Glutamatergic neuron (in vitro differentiated cells): ENCODE measurements around the gene NRCAM. TPM values are rescaled to one million over a fixed set of nuclear protein-coding genes. Genes with fewer than 3 reads are reported as not detected.

Experiments used
- DNase-seq: peaks from one replicate; pipeline ENCODE4 v3.0.0; 2022
- H3K27ac Mint-ChIP-seq: one replicate; pipeline ENCODE4 v1.8.0; 2020; ENCODE audit warnings: mild to moderate bottlenecking, mixed read lengths, inconsistent platforms; ENCODE audit not compliant: unreplicated experiment
- H3K27me3 Mint-ChIP-seq: one replicate; pipeline ENCODE4 v1.8.0; 2020; ENCODE audit warnings: mild to moderate bottlenecking, moderate library complexity, mixed read lengths, inconsistent platforms; ENCODE audit not compliant: unreplicated experiment
- H3K36me3 Mint-ChIP-seq: one replicate; pipeline ENCODE4 v1.8.0; 2020; ENCODE audit warnings: mild to moderate bottlenecking, mixed read lengths, inconsistent platforms; ENCODE audit not compliant: unreplicated experiment
- H3K4me1 Mint-ChIP-seq: one replicate; pipeline ENCODE4 v1.8.0; 2020; ENCODE audit warnings: mild to moderate bottlenecking, low read depth, mixed read lengths, inconsistent platforms; ENCODE audit not compliant: unreplicated experiment
- H3K4me3 Mint-ChIP-seq: one replicate; pipeline ENCODE4 v1.8.0; 2020; ENCODE audit warnings: mild to moderate bottlenecking, mixed read lengths, inconsistent platforms; ENCODE audit not compliant: unreplicated experiment
- H3K9me3 Mint-ChIP-seq: one replicate; pipeline ENCODE4 v1.8.0; 2020; ENCODE audit warnings: mild to moderate bottlenecking, moderate library complexity, mixed read lengths, inconsistent platforms; ENCODE audit not compliant: unreplicated experiment
- total RNA-seq: library from RNA; stranded (reverse); fragmentation: NEBNext Ultra II Directional; extraction: Animal tissue kit (Norgen Biotek cat#: 25700); gene quantifications from one replicate; pipeline ENCODE4 v1.2.1, GENCODE V29; 2021; ENCODE audit not compliant: unreplicated experiment
- TF ChIP-seq, protein P1 (sequence below): fragments of 200-600 bp; sonication (generic); IDR thresholded peaks from one replicate; pipeline ENCODE4 v1.5.0; 2021; ENCODE audit not compliant: partially characterized antibody, unreplicated experiment

The NRCAM gene
- total RNA-seq, 1 donor from 2014 or later: 120 TPM

DNA sequence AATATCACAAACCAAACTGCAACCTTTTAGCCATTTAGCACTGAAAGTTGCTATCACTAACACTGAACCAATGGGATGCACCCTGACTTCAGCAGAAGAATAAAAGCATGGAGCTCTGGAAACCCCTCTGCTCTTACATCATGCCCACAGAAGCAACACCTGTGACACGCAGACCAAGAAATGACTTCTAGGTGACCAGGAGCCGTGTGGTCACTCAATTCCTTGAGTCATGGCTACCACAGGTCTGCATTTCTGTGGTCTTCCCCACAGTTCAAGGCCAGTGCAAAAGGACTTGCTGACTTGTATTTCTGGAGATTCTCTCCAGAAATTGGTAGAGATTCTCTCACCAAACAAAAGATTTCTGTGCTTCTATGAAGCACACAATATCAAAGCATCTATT lies 38.3 kb downstream of the NRCAM start:
- Mint-ChIP-seq H3K27me3 (peaks cover 4% of the 10 kb centered on the region), H3K36me3 (no peaks in the 10 kb centered on the region), H3K4me3 (peak overlapping the region; percentile 66), H3K9me3 (peaks cover 4% of the 10 kb centered on the region), H3K27ac (peak overlapping the region; percentile 2), H3K4me1 (peaks cover 57% of the 10 kb centered on the region)
- TF ChIP-seq, protein P1, sequence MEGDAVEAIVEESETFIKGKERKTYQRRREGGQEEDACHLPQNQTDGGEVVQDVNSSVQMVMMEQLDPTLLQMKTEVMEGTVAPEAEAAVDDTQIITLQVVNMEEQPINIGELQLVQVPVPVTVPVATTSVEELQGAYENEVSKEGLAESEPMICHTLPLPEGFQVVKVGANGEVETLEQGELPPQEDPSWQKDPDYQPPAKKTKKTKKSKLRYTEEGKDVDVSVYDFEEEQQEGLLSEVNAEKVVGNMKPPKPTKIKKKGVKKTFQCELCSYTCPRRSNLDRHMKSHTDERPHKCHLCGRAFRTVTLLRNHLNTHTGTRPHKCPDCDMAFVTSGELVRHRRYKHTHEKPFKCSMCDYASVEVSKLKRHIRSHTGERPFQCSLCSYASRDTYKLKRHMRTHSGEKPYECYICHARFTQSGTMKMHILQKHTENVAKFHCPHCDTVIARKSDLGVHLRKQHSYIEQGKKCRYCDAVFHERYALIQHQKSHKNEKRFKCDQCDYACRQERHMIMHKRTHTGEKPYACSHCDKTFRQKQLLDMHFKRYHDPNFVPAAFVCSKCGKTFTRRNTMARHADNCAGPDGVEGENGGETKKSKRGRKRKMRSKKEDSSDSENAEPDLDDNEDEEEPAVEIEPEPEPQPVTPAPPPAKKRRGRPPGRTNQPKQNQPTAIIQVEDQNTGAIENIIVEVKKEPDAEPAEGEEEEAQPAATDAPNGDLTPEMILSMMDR: no peak
- DNase-seq: no peak

DNA sequence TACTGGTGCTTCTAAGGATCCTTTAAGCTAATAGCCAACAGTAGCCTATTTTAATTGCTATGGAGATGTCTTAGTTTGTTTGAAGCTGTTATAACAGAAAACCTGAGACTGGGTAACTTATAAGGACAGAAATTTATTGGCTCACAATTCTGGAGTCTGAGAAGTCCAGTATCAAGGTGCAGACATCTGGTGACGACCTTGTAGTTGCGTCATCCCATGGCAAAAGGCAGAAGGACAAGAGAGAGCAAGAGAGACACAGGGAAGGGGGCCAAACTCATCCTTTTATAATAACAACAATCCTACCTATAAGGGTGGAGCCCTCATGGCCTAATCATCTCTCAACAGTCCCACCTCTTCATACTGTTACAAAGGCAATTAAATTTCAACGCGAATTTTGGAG lies 39.1 kb downstream of the NRCAM start:
- Mint-ChIP-seq H3K27ac (no peak overlapping the region), H3K27me3 (peaks cover 2% of the 10 kb centered on the region), H3K9me3 (peaks cover 4% of the 10 kb centered on the region), H3K36me3 (no peaks in the 10 kb centered on the region), H3K4me3 (peak overlapping the region; percentile 8), H3K4me1 (peaks cover 57% of the 10 kb centered on the region)
- DNase-seq: no peak
- TF ChIP-seq, protein P1: no peak

DNA sequence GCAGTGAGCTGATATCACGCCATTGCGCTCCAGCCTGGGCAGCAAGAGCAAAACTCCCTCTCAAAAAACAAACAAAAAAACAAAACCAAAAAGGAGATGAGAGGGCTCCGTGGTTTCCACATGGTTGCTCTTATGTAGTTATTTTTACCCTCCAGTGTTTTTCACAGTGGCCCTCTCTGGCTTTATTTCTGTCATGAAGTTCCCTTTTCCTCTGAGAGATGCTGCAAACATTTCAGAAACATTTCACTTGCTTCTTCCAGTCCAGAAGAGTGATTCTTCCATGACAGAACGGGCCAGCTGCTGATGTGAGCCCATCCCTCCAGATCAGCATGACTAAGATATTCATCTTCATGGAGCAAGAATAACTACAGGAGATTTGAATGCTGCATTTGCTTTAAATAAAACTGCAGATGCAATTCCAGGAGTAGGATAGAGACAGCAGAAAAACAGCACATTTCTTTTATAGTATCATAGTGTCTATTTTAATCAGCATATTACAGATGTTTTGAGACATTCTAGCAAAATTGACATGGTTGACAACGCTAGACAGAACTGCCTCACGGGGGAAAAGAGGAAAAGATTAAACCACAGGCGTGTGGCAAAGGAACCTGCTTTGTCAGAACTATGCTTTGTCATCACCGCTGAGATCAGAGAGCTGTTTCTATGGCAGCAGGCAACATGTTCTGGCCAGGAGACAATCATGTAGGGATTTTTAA lies 40.3 kb downstream of the NRCAM start:
- Mint-ChIP-seq H3K36me3 (no peaks in the 10 kb centered on the region), H3K27me3 (peaks cover 2% of the 10 kb centered on the region), H3K27ac (peak overlapping the region; percentile 23), H3K9me3 (peaks cover 4% of the 10 kb centered on the region), H3K4me3 (peak overlapping the region; percentile 41), H3K4me1 (peaks cover 51% of the 10 kb centered on the region)
- DNase-seq: no peak
- TF ChIP-seq, protein P1: no peak

DNA sequence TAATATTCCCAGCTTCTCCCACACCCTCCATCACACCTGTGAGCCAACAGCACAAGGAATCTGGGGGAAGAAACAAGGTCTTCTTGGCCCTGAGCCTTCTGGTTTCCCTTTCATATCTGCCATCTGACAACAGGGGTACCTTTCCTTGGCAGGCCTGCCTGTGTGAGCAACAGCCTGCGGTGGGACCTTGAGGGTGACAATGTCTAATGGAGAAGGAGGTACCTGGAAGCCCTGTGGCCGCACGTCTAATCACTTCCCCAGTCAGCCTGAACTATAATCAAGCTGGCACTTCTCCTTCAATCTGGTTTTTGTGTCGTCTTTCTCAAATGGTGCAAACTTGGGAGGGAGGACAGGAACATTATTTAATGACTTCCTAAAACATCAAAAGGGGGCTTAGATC lies 41.2 kb downstream of the NRCAM start:
- no peak overlapping the region for H3K27ac Mint-ChIP-seq
- TF ChIP-seq, protein P1: no peak
- no peaks in the 10 kb centered on the region for H3K36me3 Mint-ChIP-seq
- peaks cover 42% of the 10 kb centered on the region for H3K4me1 Mint-ChIP-seq
- no peak for DNase-seq
- peak overlapping the region; percentile 13 for H3K4me3 Mint-ChIP-seq
- H3K27me3 Mint-ChIP-seq: peaks cover 2% of the 10 kb centered on the region
- H3K9me3 Mint-ChIP-seq: peaks cover 4% of the 10 kb centered on the region

DNA sequence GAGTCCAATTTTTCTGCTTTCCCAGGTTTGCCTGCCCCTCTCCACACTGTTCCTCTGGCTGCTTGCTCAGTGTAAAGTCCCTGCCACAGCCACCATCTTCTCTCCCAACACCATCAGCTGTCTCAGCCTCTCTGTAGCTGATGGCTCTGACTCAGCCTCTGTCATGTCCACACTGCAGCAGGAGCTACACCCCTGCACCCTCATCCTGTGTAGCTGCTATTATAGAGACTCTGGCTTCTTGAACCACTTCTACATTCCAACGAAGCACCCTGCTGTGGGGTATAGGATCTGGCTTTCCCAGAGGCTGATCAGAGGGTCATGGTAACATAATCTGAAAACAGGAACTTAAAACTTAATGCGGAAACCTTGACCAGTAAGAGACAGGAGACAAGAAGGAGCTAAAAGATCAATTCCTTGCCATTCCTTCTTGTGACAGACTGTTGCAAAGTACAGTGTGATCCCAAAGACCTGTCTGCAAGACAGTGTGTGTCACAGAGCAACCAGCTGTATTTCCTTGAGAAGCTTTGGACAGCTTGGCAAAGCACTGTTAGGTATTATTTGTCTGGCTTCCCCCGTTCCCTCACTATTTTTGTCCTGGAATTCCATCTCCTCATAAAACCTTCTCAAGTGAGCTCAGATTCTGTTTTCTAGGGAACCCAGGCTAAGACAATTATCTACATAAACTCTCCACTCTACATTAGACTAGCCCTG lies 42.3 kb downstream of the NRCAM start:
- no peak for DNase-seq
- Mint-ChIP-seq H3K27ac (peak overlapping the region; percentile 15), H3K36me3 (peaks cover 4% of the 10 kb centered on the region), H3K4me3 (no peak overlapping the region), H3K9me3 (peaks cover 2% of the 10 kb centered on the region), H3K27me3 (peaks cover 4% of the 10 kb centered on the region), H3K4me1 (peaks cover 46% of the 10 kb centered on the region)
- TF ChIP-seq, protein P1: no peak
